Stomach (tissue), 9 donors: Measurements from ENCODE around the gene RNF19B. TPM values are rescaled to one million over a fixed set of nuclear protein-coding genes. Genes with fewer than 3 reads are reported as not detected.

Source experiments
- DNase-seq, 2 donors: peaks; one replicate each; pipeline versions ENCODE4 v3.0.0 to v3.0.0-alpha.2; 2013 to 2019
- H3K27ac ChIP-seq, 5 donors: fragments of 200-600 bp in 4 of 5; sonication (generic) in 4 of 5; one replicate each; pipeline ENCODE4 v1.5.1; 2013 to 2019; ENCODE audit warnings: mild to moderate bottlenecking in 1 of 5, moderate library complexity in 1 of 5
- H3K27me3 ChIP-seq, 3 donors: fragments of 200-600 bp; sonication (generic); one replicate each; pipeline ENCODE4 v1.5.1; 2017 to 2019; ENCODE audit warnings: mixed run types in 1 of 3
- H3K36me3 ChIP-seq, 4 donors: fragments of 200-600 bp; sonication (generic); 1 replicate in 3 of 4; 2 replicates in 1 of 4; pipeline ENCODE4 v1.5.1; 2016 to 2019
- H3K4me1 ChIP-seq, 4 donors: fragments of 200-600 bp; sonication (generic); one replicate each; pipeline ENCODE4 v1.5.1; 2016 to 2019
- H3K4me3 ChIP-seq, 4 donors: fragments of 200-600 bp; sonication (generic) in 3 of 4; one replicate each; pipeline ENCODE4 v1.5.1; 2016 to 2019; ENCODE audit warnings: mild to moderate bottlenecking in 1 of 4
- H3K9me3 ChIP-seq, 4 donors: fragments of 200-600 bp; sonication (generic); one replicate each; pipeline ENCODE4 v1.5.1; 2016 to 2019
- EP300 ChIP-seq: sonication (generic); formaldehyde crosslinking; IDR thresholded peaks from one replicate; pipeline ENCODE4 v1.6.1; 2017; ENCODE audit warnings: antibody characterized with exemption
- POLR2A ChIP-seq, 4 donors: fragments of 450-650 bp; IDR thresholded peaks; one replicate each; pipeline ENCODE4 v1.6.1; 2016; ENCODE audit warnings: antibody characterized with exemption in 4 of 4, control low read depth in 2 of 4, mild to moderate bottlenecking in 1 of 4, moderate library complexity in 1 of 4
- POLR2AphosphoS5 ChIP-seq, 3 donors: sonication (generic); formaldehyde crosslinking; IDR thresholded peaks; one replicate each; pipeline ENCODE4 v1.6.1; 2016; ENCODE audit warnings: antibody characterized with exemption in 3 of 3
- WGBS, 5 donors: extraction: QIAGEN DNeasy Blood & Tissue Kit in 3 of 5; methylation state at CpG; one replicate each; pipeline versions ENCODE4 v1.1.5 to v1.1.7; 2013 to 2018; 5-methylcytosine and 5-hydroxymethylcytosine counted together
- intact Hi-C: fragments of 100-400 bp; cut with DNase I; formaldehyde crosslinking; loops from one replicate; pipeline ENCODE4 v1.15.1; 2023; ENCODE audit warnings: low total_unique reads
- polyA plus RNA-seq, 3 donors: library from polyadenylated mRNA; stranded (reverse); fragments of 200-250 nt; gene quantifications; one replicate each; pipeline ENCODE4 v1.2.3, GENCODE V29; 2013
- total RNA-seq, 5 donors: library from RNA; depleted of rRNA; stranded (reverse); fragments of >200 nt; gene quantifications; one replicate each; pipeline versions ENCODE4 v1.1.0 to v1.2.3, GENCODE V29; 2014 to 2016
- TF ChIP-seq, protein P1 (sequence below), 7 experiments: fragments of 450-650 bp in 4 of 7; fragments of 200-600 bp in 3 of 7; sonication (generic) in 3 of 7; IDR thresholded peaks; one replicate each; pipeline ENCODE4 v1.5.1; 2016 to 2019; ENCODE audit warnings: antibody characterized with exemption in 7 of 7, control low read depth in 2 of 7, mild to moderate bottlenecking in 1 of 7
- donor health status: healthy with polysubstance abuse.
- donor health status: Bipolar disorder and iron deficiency.
- donor health status: healthy.

RNF19B gene
- total and polyA plus RNA-seq, 8 donors = 0.58 to 29.5 (median 9.7) TPM

DNA sequence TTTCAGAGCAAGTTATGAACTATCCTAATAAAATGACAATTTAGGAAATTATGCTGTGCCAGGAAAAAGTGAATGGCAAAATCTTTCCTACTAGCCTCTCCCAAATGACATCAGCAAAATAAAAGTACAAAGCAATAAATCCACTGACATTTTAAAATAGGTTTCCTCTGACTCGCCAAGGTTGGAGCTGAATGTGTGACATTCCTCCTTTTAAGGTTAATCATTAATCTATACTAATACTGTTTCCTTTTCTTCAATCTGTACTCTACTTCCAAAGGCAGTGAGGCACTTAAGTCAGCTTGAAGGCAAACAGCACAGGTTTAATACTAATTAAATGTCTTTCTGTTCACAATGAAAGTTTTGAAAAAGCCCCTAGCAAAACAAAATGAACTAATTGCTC is 15.7 kb downstream of the RNF19B start:
- Histone ChIP-seq H3K27me3 (no peaks in the 10 kb centered on the region), H3K4me1 (peaks cover 15 to 45% (median 27%) of the 10 kb centered on the region in 4 donors), H3K36me3 (peaks cover 19 to 48% (median 43%) of the 10 kb centered on the region in 4 donors), H3K4me3 (peak overlapping the region in 1 of 4 donors; percentile 2), H3K27ac (peak overlapping the region in 4 of 5 donors; percentile 69 to 77 (median 73)), H3K9me3 (no peaks in the 10 kb centered on the region)
- 19 to 40% (median 31%) methylated on average over 1 of the region's 1 CpG for WGBS, 5 donors
- intact Hi-C loops = no loop called here
- peak in 1 of 3 donors; percentile 48 for TF ChIP-seq POLR2AphosphoS5 (IDR thresholded peaks at IDR 0.05)
- no peak for TF ChIP-seq EP300
- peak in 1 of 2 donors; percentile 65 for DNase-seq

GRCh38 chr1:32948390-32948722 is 16.3 kb downstream of the RNF19B start:
- 89 to 96% (median 95%) methylated on average over 1 of the region's 1 CpG for WGBS, 5 donors
- Histone ChIP-seq H3K27me3 (no peaks in the 10 kb centered on the region), H3K9me3 (no peaks in the 10 kb centered on the region), H3K4me3 (no peak overlapping the region), H3K4me1 (peaks cover 15 to 40% (median 27%) of the 10 kb centered on the region in 4 donors), H3K27ac (peak overlapping the region; percentile 39 to 77 (median 71)), H3K36me3 (peaks cover 21 to 54% (median 49%) of the 10 kb centered on the region in 4 donors)
- intact Hi-C loops = no loop called here
- TF ChIP-seq POLR2A (IDR thresholded peaks at IDR 0.05) (no peak), EP300 (no peak), POLR2AphosphoS5 (IDR thresholded peaks at IDR 0.05) (no peak)
- TF ChIP-seq, protein P1, sequence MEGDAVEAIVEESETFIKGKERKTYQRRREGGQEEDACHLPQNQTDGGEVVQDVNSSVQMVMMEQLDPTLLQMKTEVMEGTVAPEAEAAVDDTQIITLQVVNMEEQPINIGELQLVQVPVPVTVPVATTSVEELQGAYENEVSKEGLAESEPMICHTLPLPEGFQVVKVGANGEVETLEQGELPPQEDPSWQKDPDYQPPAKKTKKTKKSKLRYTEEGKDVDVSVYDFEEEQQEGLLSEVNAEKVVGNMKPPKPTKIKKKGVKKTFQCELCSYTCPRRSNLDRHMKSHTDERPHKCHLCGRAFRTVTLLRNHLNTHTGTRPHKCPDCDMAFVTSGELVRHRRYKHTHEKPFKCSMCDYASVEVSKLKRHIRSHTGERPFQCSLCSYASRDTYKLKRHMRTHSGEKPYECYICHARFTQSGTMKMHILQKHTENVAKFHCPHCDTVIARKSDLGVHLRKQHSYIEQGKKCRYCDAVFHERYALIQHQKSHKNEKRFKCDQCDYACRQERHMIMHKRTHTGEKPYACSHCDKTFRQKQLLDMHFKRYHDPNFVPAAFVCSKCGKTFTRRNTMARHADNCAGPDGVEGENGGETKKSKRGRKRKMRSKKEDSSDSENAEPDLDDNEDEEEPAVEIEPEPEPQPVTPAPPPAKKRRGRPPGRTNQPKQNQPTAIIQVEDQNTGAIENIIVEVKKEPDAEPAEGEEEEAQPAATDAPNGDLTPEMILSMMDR (IDR thresholded peaks at IDR 0.05) = no peak
- DNase-seq = no peak

- H3K27ac ChIP-seq = peak overlapping the region; percentile 39 to 77 (median 71)
Observed at GRCh38 chr1:32947669-32948389, 16.8 kb downstream of the RNF19B start.

DNA sequence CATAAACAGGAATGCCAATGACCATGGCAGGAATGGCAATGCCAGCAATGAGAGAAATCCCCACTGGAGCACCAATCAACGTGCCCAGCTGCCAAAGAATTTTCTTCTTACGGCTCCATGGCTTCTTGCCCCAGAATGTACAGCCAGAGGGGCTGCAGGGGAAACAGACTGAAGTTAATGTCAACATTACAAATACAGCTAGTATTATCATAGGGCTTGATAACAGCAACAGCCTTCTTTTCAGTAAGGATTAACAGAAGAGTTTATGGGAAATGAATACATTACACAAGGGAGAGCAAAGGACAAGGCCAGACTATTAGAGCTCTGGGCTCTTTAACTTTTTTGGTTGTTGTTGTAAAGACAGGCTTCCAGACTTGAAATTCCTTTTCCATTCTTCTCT is 18.2 kb downstream of the RNF19B start:
- DNase-seq = no peak
- Histone ChIP-seq H3K27me3 (no peaks in the 10 kb centered on the region), H3K9me3 (no peaks in the 10 kb centered on the region), H3K27ac (peak overlapping the region in 1 of 5 donors; percentile 21), H3K36me3 (peaks cover 37 to 72% (median 68%) of the 10 kb centered on the region in 4 donors), H3K4me1 (peaks cover 15 to 37% (median 26%) of the 10 kb centered on the region in 4 donors), H3K4me3 (no peak overlapping the region)
- TF ChIP-seq POLR2A (IDR thresholded peaks at IDR 0.05) = no peak
- TF ChIP-seq, protein P1 (IDR thresholded peaks at IDR 0.05) = no peak
- TF ChIP-seq POLR2AphosphoS5 (IDR thresholded peaks at IDR 0.05) = no peak
- no peak for TF ChIP-seq EP300
- 59 to 77% (median 75%) methylated on average over 2 of the region's 2 CpGs for whole genome bisulfite sequencing, 5 donors
- intact Hi-C loops = no loop called here

More at GRCh38 chr1:32947669-32948389, 16.8 kb downstream of the RNF19B start:
- Histone ChIP-seq H3K4me3 (no peak overlapping the region), H3K27me3 (no peaks in the 10 kb centered on the region), H3K9me3 (no peaks in the 10 kb centered on the region), H3K36me3 (peaks cover 26 to 59% (median 54%) of the 10 kb centered on the region in 4 donors), H3K4me1 (peaks cover 15 to 37% (median 26%) of the 10 kb centered on the region in 4 donors)
- no peak for TF ChIP-seq EP300
- TF ChIP-seq, protein P1 (IDR thresholded peaks at IDR 0.05) = no peak
- TF ChIP-seq POLR2A (IDR thresholded peaks at IDR 0.05) = no peak
- TF ChIP-seq POLR2AphosphoS5 (IDR thresholded peaks at IDR 0.05) = no peak
- intact Hi-C loops = no loop called here
- 55 to 74% (median 61%) methylated on average over 6 of the region's 6 CpGs for WGBS, 5 donors
- DNase-seq = peak in 1 of 2 donors; percentile 17

GRCh38 chr1:32944180-32944579 is 20.4 kb downstream of the RNF19B start:
- H3K4me1 ChIP-seq = peaks cover 9 to 38% (median 18%) of the 10 kb centered on the region in 4 donors
- no peak for DNase-seq
- H3K4me3 ChIP-seq = no peak overlapping the region
- peaks cover 45 to 90% (median 89%) of the 10 kb centered on the region in 4 donors for H3K36me3 ChIP-seq
- TF ChIP-seq EP300 = no peak
- TF ChIP-seq POLR2AphosphoS5 (IDR thresholded peaks at IDR 0.05) = no peak
- TF ChIP-seq, protein P1 (IDR thresholded peaks at IDR 0.05) = no peak
- TF ChIP-seq POLR2A (IDR thresholded peaks at IDR 0.05) = no peak
- intact Hi-C loops = no loop called here
- H3K9me3 ChIP-seq = no peaks in the 10 kb centered on the region
- H3K27me3 ChIP-seq = no peaks in the 10 kb centered on the region
- peak overlapping the region in 1 of 5 donors; percentile 16 for H3K27ac ChIP-seq
